ENCODE results near the gene LRP6.
"Not testable (repeated sequence)": the region's sequence is repeated elsewhere in the genome, so short reads cannot be mapped to it uniquely, and the experiment has no call there.

Gene LRP6

GRCh38 chr12:12265571-12266388 is 1.1 kb downstream of the LRP6 start:
- no peak for DNase-seq

GRCh38 chr12:12265035-12265434 is 1.8 kb downstream of the LRP6 start:
- no peak for DNase-seq

DNA sequence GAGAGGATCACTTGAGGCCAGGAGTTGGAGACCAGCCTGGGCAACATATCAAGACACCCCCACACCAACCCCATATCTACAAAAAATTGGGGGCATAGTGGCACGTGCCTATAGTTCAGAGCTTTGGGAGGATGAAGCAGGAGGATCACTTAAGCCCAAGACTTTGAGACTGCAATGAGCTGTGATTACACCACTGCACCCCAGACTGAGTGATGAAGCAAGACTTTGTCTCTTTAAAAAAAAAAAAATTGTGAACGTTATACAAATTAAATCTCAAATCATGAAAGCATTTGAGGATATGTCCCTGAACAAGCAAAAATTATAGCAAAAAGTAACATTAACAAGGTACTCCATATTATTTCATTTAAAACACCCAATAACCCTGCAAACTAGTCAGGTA is 2.9 kb downstream of the LRP6 start:
- no peak for DNase-seq

- DNase-seq, result not testable (repeated sequence)
These were observed 10.5 kb downstream of the LRP6 start for GRCh38 chr12:12256291-12256757.

- DNase-seq, result no peak
These were observed 12.3 kb downstream of the LRP6 start for GRCh38 chr12:12254553-12254952.

DNA sequence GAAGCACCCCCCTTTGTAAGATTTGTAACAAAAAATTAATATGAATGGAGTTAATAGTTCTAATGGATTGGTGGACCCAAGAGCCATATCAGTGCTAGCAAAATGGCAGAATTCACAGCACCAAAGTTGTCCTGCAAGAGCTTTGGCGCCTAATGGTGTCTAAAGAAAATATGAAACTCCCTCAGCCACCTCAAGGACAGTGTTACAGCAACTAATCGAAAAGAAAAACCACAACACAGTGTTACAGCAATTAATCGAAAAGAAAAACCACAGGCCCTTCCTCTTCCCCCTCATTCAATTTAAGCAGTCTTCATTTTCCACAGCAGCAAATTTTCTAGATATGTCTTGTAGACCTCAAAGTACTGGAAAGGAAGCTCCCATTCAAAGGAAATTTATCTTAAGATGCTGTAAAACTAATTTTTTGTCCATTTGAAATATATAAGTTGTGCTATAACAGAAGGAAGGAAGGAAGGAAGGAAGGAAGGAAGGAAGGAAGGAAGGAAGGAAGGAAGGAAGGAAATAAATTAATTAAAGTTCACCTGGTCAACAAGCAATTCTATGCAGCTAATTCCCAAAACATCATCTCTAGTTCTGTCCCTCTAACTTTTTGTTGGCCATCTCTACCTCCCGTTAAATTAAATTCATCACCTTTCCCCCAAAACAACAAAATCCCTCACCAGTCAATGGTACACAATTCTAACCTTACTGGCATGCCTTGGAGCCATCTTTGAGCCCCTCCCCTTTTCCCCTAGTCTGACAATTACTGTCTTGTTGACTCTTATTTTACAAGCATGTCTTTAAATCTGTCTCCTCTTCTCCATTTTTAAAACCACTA is 17.4 kb downstream of the LRP6 start:
- no peak for DNase-seq

- no peak for DNase-seq
These were observed 19.3 kb downstream of the LRP6 start for GRCh38 chr12:12247584-12247983.

DNA sequence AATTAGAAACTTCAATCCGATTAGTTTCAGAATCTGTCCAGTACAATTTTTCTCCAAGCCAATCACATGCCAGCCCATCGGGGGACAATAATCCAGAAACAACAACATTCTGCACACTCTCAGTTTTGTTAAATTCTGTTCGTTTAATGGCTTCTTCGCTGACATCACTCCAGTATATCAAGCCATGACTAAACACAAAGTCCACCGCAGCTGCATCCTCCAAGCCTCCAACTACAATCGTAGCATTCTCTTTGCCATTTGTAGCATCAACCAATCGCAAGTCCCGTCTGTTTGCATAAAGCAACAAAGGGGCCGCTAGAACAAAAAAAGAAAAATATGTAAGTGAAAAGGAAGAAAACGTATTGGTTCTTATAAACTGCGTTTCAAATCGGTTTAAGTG is 22.5 kb downstream of the LRP6 start:
- DNase-seq, result no peak

DNA sequence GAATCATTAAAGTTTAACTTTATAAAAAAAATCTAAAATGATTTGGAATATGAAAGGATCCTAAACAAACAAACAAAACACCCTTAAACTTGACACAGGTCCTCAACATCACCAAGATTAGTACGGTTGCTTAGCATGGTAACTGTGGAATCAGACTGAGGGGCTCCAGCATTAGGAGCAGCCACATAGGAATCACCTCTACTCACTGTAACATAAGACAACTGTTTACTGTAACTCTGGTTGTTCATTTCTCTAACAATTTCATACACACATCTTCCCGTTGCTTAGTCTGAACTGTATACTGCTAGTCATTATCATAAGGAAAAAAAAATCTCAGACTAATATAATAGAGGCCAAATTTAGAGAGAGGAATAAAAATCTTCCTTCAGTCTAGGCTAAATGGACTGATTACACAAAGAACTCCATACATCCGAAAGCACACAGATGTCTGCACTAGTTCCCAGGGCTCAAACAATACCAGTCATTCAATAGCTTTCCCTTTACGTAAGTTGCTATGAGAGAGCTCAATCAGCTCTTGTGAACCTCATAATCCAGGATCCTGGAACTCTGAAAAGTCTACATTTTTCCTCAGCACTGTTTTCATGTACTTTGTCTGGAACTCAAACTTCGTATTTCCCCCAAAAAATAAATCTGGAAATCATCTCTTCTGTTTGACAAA is 26.0 kb downstream of the LRP6 start:
- DNase-seq, result no peak

DNA sequence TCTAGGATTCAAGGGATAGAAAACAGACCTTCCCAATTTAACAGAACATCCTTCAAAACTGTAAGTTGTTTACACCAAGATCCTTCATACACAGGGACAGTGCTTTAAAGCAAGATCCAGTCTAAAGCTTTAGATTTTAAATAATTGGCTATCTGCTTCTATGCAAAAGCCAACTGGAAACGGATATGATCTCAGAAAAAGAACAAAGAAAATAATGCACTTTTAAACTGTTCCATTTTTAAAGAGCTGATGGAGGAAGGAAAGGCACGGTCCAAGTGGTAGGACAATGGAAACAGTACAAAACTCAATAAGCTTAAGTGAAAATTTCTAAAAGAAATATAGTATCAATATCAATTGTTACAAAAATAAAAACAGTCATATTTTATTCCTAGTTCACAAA is 27.7 kb downstream of the LRP6 start:
- DNase-seq, result no peak

GRCh38 chr12:12238605-12239004 is 28.2 kb downstream of the LRP6 start:
- DNase-seq, result no peak

DNA sequence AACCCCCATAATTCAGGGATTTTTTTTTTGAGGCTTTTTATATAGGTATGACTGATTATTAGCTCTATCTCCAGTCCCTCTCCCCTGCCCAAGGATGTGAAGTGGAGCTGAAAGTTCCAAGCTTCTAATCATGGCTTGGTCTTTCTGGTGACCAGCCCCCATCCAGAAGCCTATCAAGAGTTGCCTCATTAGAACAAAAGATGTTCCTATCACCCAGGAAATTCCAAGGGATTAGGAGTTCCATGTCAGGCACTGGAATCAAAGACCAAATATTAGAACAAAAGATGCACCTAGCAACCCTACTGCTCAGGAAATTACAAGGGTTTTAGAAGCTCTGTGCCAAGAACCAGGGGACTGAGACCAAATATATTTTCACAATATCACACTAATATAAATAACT is 29.9 kb downstream of the LRP6 start:
- no peak for DNase-seq

- no peak for DNase-seq
These were observed 36.6 kb downstream of the LRP6 start for GRCh38 chr12:12230275-12230674.

DNA sequence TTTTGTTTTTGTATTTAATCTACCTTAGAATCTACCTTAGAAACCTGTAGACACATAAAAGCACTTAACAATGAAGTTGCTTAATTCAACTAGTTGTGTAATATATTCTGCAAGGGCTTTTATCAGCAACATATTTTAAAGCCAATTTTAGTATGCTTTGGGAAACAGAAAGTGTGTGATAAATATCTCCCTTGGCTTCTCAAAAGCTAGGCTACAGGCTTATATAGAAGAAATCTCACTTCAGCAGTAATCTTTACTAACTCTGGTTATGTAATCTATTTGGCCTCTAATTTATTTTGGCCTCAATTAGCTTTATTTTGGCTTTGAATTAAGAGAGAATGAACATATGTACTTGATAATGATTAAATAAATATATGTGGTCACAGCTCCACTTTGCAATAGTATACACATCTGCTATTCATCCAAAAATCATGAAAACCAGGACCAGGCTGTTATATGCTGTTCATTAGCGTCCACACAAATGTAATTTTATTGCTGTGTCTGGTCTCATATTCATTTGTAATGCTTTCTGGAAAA is 37.2 kb downstream of the LRP6 start:
- DNase-seq, result no peak

DNA sequence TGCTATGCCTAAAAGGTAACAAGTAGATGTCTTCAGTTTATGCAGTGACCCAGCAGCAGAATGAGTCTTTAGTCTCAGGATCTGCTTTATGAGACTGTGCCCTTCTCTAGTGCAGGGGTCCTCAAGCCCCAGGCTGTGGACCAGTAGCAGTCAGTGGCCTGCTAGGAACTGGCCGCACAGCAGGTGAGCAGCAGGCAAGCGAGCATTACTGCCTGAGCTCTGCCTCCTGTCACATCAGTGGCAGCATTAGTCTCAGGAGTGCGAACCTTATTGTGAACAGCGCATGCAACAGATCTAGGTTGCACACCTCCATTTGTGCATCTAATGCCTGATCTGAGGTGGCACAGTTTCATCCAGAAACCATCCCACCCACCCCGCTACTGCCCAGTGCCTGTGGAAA is 38.4 kb downstream of the LRP6 start:
- no peak for DNase-seq

DNA sequence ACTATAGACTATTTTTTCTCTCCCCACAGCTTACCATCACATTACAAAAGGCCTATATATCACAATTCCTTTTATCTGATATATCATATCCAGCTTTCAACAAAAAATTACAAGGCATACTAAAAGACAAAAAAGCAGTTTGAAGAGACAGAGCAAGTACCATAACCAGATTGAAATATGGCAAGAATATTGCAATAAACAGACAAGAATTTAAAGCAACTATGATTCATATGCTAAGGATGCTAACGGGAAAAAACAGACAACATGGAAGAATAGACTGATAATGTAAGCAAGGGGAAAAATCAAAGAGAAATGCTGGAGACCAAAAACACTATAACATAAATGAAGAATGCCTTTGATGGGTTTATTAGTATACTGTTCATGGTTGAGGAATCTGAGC is 40.7 kb downstream of the LRP6 start:
- no peak for DNase-seq

DNA sequence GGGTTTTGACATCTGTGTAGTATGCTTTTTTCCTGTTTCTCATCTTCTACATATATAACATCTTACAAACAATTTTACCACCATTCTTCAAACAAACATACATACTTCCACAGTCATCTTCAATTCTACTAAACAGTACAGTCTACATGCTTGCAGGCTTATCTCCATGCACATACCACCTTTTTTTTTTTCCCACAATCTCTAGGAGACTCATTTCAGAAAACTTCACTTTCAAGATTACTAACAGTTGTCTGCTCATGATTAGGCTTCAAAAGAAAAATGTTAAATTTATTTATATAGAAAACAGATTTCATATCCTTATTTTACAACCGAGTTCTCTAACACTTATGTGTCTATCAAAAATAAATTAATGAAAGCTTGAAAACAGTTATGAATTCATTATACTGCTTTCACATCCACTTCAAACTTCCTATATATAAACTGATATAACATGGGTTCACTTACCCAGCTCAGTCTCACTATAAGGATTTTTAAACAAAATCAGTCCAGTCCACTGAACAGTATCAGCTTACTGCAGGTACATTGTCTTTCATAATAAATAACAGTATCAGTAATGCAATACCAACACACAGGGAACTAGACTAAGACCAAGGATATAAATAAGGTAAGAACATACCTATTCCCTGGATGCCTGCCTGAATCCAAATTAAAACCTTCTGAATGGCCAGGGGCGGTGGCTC is 42.5 kb downstream of the LRP6 start:
- DNase-seq, result no peak

DNA sequence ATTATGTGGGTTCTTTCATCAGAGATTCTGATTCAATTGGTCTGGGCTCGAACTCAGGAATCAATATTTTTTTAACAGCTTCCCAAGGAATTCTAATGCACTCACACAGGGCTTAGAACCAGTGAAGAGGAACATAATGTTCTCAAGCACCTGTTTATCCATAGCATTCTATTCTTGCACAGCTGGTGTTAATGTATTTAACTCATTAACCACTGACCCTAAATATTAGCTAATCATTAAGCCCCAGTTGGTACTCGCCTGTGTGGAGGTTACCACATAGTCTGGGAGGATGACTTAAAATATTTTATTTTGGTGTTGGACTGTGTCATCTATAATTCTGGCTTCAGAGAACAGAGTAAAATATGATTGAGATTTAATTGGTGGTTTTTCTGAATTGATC is 45.3 kb downstream of the LRP6 start:
- DNase-seq, result no peak

DNA sequence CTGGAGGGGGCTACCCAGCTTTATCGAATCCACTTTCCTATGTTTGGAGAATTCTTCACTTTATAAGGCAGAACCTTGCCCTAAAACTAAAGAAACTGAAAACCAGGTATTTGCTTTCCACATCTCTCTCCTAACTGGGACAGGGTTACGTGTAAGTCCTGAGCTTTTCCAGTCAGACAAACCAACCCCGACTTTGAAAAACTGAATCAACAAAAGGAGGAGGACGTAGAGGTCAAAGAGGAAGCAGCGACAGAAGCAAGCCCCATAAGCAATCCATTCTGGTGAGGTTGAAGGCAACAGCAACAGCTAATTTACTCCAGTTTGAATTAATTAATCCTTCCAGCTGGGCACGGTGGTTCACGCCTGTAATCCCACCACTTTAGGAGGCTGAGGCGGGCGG is 47.2 kb downstream of the LRP6 start:
- no peak for DNase-seq

DNA sequence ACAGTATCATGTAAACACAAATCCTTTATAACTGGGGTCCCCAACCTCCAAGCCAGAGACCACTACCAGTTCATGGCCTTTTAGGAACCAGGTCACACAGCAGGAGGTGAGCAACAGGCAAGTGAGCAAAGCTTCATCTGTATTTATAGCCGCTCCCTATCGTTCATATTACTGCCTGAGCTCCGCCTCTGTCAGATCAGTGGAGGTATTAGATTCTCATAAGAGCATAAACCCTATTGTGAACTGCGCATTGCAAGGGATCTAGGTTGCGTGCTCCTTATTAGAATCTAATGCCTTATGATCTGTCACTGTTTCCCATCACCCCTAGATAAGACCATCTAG is 49.9 kb downstream of the LRP6 start:
- DNase-seq, result no peak

DNA sequence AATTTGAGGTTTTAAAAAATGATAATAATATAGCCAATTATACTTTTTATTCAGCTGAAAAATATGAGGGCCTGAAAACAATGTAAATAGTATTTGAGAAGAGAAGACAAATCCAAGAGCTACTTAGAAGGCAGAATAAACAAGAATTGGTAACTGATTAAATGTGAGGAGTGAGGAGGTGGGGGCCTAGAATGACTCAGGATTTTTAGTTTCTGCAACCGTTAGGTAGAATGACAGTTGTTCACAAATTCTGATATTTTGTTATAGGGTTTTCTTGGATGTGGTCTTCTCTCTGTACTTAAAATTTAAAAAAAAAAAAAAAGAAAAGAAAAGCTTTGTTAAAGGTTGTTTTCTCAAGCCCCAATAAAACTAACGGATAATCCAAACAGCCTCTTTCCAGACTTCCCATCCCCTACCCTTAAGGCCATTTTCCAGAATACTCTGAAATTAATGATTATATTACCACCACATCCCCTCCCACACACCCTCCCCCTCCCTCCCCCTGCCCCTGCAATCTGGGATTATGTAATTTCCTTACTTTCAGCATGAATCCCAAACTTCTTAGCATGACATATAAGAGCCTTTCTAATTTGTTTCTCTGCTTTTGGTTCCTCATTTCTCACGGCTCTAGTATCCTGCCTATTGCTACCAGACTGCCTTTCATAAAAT is 50.4 kb downstream of the LRP6 start:
- DNase-seq, result no peak

GRCh38 chr12:12214635-12215131 is 52.2 kb downstream of the LRP6 start:
- DNase-seq, result no peak
